SK-N-SH (cell line): ENCODE measurements around the gene EQTN. TPM values are rescaled to one million over a fixed set of nuclear protein-coding genes. Genes with fewer than 3 reads are reported as not detected.

ENCODE experiments used
- CTCF ChIA-PET: fragments of 300-600, 350-600 bp; formaldehyde crosslinking; extraction: SDS; loops from one replicate; lab custom pipeline; 2021; lab: Yijun Ruan, JAX
- POLR2A ChIA-PET: fragments of 350-600 bp; sonication (Branson Sonifier 250); formaldehyde crosslinking; extraction: SDS; loops from one replicate; lab custom pipeline; 2020; ENCODE audit warnings: antibody characterized with exemption, inconsistent platforms; lab: Yijun Ruan, JAX
- DNase-seq: peaks from one replicate; pipeline ENCODE4 v3.0.0; 2012
- H2AFZ ChIP-seq: fragments of 200-600 bp; sonication (generic); 2 replicates; pipeline ENCODE4 v1.8.1; 2016; ENCODE audit warnings: antibody characterized with exemption, mild to moderate bottlenecking, low read depth
- H3F3A ChIP-seq: fragments of 200-600 bp; sonication (generic); replicated peaks from 2 replicates; pipeline ENCODE3; 2016; ENCODE audit warnings: antibody characterized with exemption, mild to moderate bottlenecking; ENCODE audit not compliant: insufficient read depth
- H3K27ac ChIP-seq, 2 experiments: fragments of 200-500 bp in 1 of 2; fragments of 200-600 bp in 1 of 2; sonication (Bioruptor generic) in 1 of 2; sonication (generic), shearing (Covaris generic) in 1 of 2; 2 replicates each; pipeline versions ENCODE4 v1.5.1 to v1.6.1; 2014 to 2016; ENCODE audit warnings: low read depth in 2 of 2, inconsistent platforms in 1 of 2, low read length in 1 of 2, mild to moderate bottlenecking in 1 of 2, mixed read lengths in 1 of 2
- H3K27me3 ChIP-seq: fragments of 200-600 bp; sonication (generic), shearing (Covaris generic); 2 replicates; pipeline ENCODE4 v1.6.1; 2016; ENCODE audit warnings: mixed run types; ENCODE audit not compliant: insufficient read depth
- H3K36me3 ChIP-seq, 2 experiments: fragments of 200-500 bp in 1 of 2; fragments of 200-600 bp in 1 of 2; sonication (Bioruptor generic) in 1 of 2; sonication (generic) in 1 of 2; replicated peaks in 1 of 2; 2 replicates each; pipeline versions ENCODE3 to v1.5.1; 2014 to 2016; ENCODE audit warnings: low read length in 1 of 2, mild to moderate bottlenecking in 1 of 2; ENCODE audit not compliant: insufficient read depth in 2 of 2, control insufficient read depth in 1 of 2
- H3K4me1 ChIP-seq, 2 experiments: fragments of 200-500 bp in 1 of 2; fragments of 200-600 bp in 1 of 2; sonication (Bioruptor generic) in 1 of 2; sonication (generic), shearing (Covaris generic) in 1 of 2; 2 replicates each; pipeline versions ENCODE4 v1.5.1 to v1.6.1; 2014 to 2016; ENCODE audit warnings: low read depth in 1 of 2, low read length in 1 of 2, mixed run types in 1 of 2; ENCODE audit not compliant: insufficient read depth in 2 of 2, control insufficient read depth in 1 of 2
- H3K4me2 ChIP-seq: fragments of 200-600 bp; sonication (generic), shearing (Covaris generic); 2 replicates; pipeline ENCODE4 v1.6.1; 2017; ENCODE audit warnings: mixed run types
- H3K4me3 ChIP-seq, 2 experiments: fragments of 200-500 bp in 1 of 2; fragments of 200-600 bp in 1 of 2; sonication (Bioruptor generic) in 1 of 2; sonication (generic), shearing (Covaris generic) in 1 of 2; 2 replicates each; pipeline versions ENCODE4 v1.5.1 to v1.8.1; 2014 to 2016; ENCODE audit warnings: low read depth in 2 of 2, inconsistent platforms in 1 of 2, low read length in 1 of 2, mild to moderate bottlenecking in 1 of 2, mixed read lengths in 1 of 2, moderate library complexity in 1 of 2
- H3K79me2 ChIP-seq: fragments of 200-600 bp; sonication (generic); 2 replicates; pipeline ENCODE4 v1.8.1; 2017; ENCODE audit warnings: mild to moderate bottlenecking; ENCODE audit not compliant: insufficient read depth
- H3K9ac ChIP-seq: fragments of 200-600 bp; sonication (generic); 2 replicates; pipeline ENCODE4 v1.6.1; 2017; ENCODE audit warnings: mixed run types
- H3K9me2 ChIP-seq: fragments of 200-600 bp; sonication (generic); 2 replicates; pipeline ENCODE4 v1.6.1; 2017; ENCODE audit warnings: mixed run types
- H3K9me3 ChIP-seq: fragments of 200-600 bp; sonication (generic); 2 replicates; pipeline ENCODE4 v1.6.1; 2017; ENCODE audit warnings: mixed run types, mild to moderate bottlenecking, moderate library complexity
- H4K20me1 ChIP-seq: fragments of 200-600 bp; sonication (generic); 2 replicates; pipeline ENCODE4 v1.6.1; 2017; ENCODE audit warnings: mild to moderate bottlenecking, mixed run types; ENCODE audit not compliant: insufficient read depth
- SIN3A ChIP-seq: IDR thresholded peaks from 2 replicates; pipeline ENCODE4 v1.6.1; 2012; ENCODE audit warnings: low read depth, mild to moderate bottlenecking, low read length, moderate library complexity, borderline replicate concordance
- WGBS: methylation state at CpG from one replicate; pipeline ENCODE4 v1.1.6; 2017; ENCODE audit warnings: low lambda C conversion rate; 5-methylcytosine and 5-hydroxymethylcytosine counted together
- polyA plus RNA-seq, 3 experiments: library from polyadenylated mRNA; depleted of rRNA; stranded (reverse); fragments of >200 nt; gene quantifications; 2 replicates each; pipeline ENCODE4 v1.2.3, GENCODE V29; 2012
- TF ChIP-seq, protein P1 (sequence below): IDR thresholded peaks from 2 replicates; pipeline ENCODE4 v1.6.1; 2012; ENCODE audit warnings: mild to moderate bottlenecking, low read depth, low read length, moderate library complexity
- TF ChIP-seq, protein P2 (sequence below): fragments of 200-600 bp; sonication (generic); IDR thresholded peaks from 2 replicates; pipeline ENCODE4 v1.6.1; 2017; ENCODE audit warnings: antibody characterized with exemption, mild to moderate bottlenecking, moderate library complexity

Gene EQTN
- polyA plus RNA-seq, 1 of the 3 experiments (the other 2 are of a cell fraction): not detected

DNA sequence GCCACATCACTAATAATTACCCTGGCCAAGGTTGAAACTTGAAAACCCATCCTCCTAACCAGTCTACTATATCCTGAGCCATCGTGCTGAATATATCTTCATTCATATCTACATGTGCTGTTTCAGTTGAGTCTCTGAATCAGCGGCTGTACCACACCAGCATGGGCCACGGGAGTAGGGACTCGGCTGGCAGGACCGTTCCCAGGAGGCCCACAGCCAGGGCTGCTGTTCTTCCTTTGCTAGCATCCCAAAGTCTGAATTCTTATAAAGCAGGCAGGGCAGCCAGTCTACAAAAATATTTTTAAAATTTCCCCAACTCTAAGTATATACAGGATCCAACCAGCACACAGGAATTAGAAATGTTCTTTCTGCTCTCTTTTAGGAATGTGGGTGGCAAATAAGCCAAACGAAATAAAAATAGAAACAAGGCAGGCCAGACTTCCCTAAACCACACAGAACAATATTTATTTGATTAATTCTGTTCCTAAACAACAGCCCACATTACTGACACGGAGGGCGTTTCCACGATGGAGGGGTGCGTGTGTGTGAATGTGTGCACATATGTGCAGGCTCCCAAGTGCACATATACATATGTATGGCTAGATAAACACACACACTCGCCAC lies 42.8 kb upstream of the EQTN start:
- Histone ChIP-seq H3K27me3 (no peaks in the 10 kb centered on the region), H3F3A (no peaks in the 10 kb centered on the region), H2AFZ (no peak overlapping the region), H3K4me3 (no peak overlapping the region), H3K9me3 (no peaks in the 10 kb centered on the region), H4K20me1 (no peaks in the 10 kb centered on the region), H3K9ac (no peak overlapping the region), H3K36me3 (no peaks in the 10 kb centered on the region), H3K9me2 (no peaks in the 10 kb centered on the region), H3K4me2 (no peak overlapping the region), H3K4me1 (peaks cover 0 to 11% of the 10 kb centered on the region in 2 experiments; a peak in 1 of 4 replicates), H3K79me2 (no peaks in the 10 kb centered on the region), H3K27ac (no peak overlapping the region; a peak in 1 of 4 replicates)
- TF ChIP-seq, protein P1, sequence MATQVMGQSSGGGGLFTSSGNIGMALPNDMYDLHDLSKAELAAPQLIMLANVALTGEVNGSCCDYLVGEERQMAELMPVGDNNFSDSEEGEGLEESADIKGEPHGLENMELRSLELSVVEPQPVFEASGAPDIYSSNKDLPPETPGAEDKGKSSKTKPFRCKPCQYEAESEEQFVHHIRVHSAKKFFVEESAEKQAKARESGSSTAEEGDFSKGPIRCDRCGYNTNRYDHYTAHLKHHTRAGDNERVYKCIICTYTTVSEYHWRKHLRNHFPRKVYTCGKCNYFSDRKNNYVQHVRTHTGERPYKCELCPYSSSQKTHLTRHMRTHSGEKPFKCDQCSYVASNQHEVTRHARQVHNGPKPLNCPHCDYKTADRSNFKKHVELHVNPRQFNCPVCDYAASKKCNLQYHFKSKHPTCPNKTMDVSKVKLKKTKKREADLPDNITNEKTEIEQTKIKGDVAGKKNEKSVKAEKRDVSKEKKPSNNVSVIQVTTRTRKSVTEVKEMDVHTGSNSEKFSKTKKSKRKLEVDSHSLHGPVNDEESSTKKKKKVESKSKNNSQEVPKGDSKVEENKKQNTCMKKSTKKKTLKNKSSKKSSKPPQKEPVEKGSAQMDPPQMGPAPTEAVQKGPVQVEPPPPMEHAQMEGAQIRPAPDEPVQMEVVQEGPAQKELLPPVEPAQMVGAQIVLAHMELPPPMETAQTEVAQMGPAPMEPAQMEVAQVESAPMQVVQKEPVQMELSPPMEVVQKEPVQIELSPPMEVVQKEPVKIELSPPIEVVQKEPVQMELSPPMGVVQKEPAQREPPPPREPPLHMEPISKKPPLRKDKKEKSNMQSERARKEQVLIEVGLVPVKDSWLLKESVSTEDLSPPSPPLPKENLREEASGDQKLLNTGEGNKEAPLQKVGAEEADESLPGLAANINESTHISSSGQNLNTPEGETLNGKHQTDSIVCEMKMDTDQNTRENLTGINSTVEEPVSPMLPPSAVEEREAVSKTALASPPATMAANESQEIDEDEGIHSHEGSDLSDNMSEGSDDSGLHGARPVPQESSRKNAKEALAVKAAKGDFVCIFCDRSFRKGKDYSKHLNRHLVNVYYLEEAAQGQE: no peak
- DNase-seq: no peak
- ChIA-PET CTCF (no interaction called here), POLR2A (no interaction called here)
- WGBS: 75% methylated on average over 11 of the region's 11 CpGs

DNA sequence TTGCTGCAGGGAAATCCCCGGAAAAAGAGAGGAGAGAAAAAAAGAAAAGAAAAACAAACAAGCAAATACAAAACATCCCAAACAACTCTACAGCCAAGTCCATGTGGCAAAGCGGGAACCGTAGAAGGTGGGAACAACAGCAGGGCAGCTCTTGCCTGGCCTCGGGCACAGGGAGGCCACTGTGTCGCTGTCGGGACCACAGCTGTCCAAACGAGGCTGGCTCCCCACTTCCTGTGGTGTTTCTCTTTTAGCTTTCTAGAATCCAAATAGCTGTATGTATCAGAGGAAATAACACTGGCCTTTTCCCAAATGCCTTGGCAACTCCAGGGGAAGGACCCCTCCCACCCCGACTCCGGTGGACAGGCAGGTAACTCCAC lies 41.6 kb upstream of the EQTN start:
- no peak overlapping the region for H3K4me2 ChIP-seq
- CTCF ChIA-PET: interaction anchor here (1.0 to 1.1 kb wide), 2 partner anchors 195 to 210 kb away, joined by 3 read pairs; no protein-coding TSS in a partner anchor
- no peaks in the 10 kb centered on the region for H3K9me3 ChIP-seq

More for the DNA sequence above, 41.6 kb upstream of the EQTN start:
- no peak for TF ChIP-seq SIN3A
- TF ChIP-seq, protein P2, sequence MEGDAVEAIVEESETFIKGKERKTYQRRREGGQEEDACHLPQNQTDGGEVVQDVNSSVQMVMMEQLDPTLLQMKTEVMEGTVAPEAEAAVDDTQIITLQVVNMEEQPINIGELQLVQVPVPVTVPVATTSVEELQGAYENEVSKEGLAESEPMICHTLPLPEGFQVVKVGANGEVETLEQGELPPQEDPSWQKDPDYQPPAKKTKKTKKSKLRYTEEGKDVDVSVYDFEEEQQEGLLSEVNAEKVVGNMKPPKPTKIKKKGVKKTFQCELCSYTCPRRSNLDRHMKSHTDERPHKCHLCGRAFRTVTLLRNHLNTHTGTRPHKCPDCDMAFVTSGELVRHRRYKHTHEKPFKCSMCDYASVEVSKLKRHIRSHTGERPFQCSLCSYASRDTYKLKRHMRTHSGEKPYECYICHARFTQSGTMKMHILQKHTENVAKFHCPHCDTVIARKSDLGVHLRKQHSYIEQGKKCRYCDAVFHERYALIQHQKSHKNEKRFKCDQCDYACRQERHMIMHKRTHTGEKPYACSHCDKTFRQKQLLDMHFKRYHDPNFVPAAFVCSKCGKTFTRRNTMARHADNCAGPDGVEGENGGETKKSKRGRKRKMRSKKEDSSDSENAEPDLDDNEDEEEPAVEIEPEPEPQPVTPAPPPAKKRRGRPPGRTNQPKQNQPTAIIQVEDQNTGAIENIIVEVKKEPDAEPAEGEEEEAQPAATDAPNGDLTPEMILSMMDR: no peak
- no peak for DNase-seq
- 86% methylated on average over 7 of the region's 9 CpGs for WGBS
- Histone ChIP-seq H3K9ac (no peak overlapping the region), H4K20me1 (no peaks in the 10 kb centered on the region), H3K4me3 (no peak overlapping the region), H3K4me1 (peaks cover 0 to 13% of the 10 kb centered on the region in 2 experiments; a peak in 1 of 4 replicates), H3K36me3 (no peaks in the 10 kb centered on the region), H2AFZ (no peak overlapping the region), H3K9me2 (no peaks in the 10 kb centered on the region), H3F3A (no peaks in the 10 kb centered on the region), H3K79me2 (no peaks in the 10 kb centered on the region), H3K27me3 (no peaks in the 10 kb centered on the region), H3K27ac (no peak overlapping the region)
- POLR2A ChIA-PET: no interaction called here
